ENCODE data around the gene CCDC138.

- TF ChIP-seq, protein P1, sequence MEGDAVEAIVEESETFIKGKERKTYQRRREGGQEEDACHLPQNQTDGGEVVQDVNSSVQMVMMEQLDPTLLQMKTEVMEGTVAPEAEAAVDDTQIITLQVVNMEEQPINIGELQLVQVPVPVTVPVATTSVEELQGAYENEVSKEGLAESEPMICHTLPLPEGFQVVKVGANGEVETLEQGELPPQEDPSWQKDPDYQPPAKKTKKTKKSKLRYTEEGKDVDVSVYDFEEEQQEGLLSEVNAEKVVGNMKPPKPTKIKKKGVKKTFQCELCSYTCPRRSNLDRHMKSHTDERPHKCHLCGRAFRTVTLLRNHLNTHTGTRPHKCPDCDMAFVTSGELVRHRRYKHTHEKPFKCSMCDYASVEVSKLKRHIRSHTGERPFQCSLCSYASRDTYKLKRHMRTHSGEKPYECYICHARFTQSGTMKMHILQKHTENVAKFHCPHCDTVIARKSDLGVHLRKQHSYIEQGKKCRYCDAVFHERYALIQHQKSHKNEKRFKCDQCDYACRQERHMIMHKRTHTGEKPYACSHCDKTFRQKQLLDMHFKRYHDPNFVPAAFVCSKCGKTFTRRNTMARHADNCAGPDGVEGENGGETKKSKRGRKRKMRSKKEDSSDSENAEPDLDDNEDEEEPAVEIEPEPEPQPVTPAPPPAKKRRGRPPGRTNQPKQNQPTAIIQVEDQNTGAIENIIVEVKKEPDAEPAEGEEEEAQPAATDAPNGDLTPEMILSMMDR (IDR thresholded peaks at IDR 0.05): no peak
- TF ChIP-seq POLR2A (IDR thresholded peaks at IDR 0.05): no peak
Observed at GRCh38 chr2:108920686-108921085, 134.1 kb downstream of the CCDC138 start.
